SJSA1 (cell line): Measurements from ENCODE around the gene FAT1. TPM values are rescaled to one million over a fixed set of nuclear protein-coding genes. Genes with fewer than 3 reads are reported as not detected.
"Not testable (repeated sequence)": the region's sequence is repeated elsewhere in the genome, so short reads cannot be mapped to it uniquely, and the experiment has no call there.

Experiments used
- DNase-seq, 2 experiments: peaks; one replicate each; pipeline ENCODE4 v3.0.0-alpha.2; 2015 to 2020; ENCODE audit warnings: low spot score in 2 of 2, low read depth in 1 of 2
- H3K27ac ChIP-seq: fragments of 250-450 bp; sonication (Bioruptor Pico); 2 replicates; pipeline ENCODE4 v1.5.1; 2020; ENCODE audit warnings: mild to moderate bottlenecking, moderate library complexity
- H3K27me3 ChIP-seq: fragments of 250-450 bp; sonication (Bioruptor Pico); replicated peaks from 2 replicates; pipeline ENCODE4 v1.5.1; 2020; ENCODE audit warnings: mild to moderate bottlenecking, moderate library complexity
- H3K36me3 ChIP-seq: fragments of 250-450 bp; sonication (Bioruptor Pico); 2 replicates; pipeline ENCODE4 v1.5.1; 2020; ENCODE audit warnings: mild to moderate bottlenecking
- H3K4me1 ChIP-seq: fragments of 250-450 bp; sonication (Bioruptor Pico); replicated peaks from 2 replicates; pipeline ENCODE4 v1.6.1; 2021; ENCODE audit warnings: mild to moderate bottlenecking
- H3K4me3 ChIP-seq: fragments of 250-450 bp; sonication (Bioruptor Pico); 2 replicates; pipeline ENCODE4 v1.5.1; 2020; ENCODE audit warnings: mild to moderate bottlenecking
- H3K9me3 ChIP-seq: fragments of 250-450 bp; sonication (Bioruptor Pico); replicated peaks from 2 replicates; pipeline ENCODE4 v1.5.1; 2020; ENCODE audit warnings: mild to moderate bottlenecking
- total RNA-seq: library from RNA; depleted of rRNA; stranded (reverse); fragments of >200 nt; shearing (Covaris generic); gene quantifications from 2 replicates; pipeline ENCODE4 v1.2.3, GENCODE V29; 2014

The FAT1 gene
- total RNA-seq, 1 experiment from 2014 or later, result 483 TPM

DNA sequence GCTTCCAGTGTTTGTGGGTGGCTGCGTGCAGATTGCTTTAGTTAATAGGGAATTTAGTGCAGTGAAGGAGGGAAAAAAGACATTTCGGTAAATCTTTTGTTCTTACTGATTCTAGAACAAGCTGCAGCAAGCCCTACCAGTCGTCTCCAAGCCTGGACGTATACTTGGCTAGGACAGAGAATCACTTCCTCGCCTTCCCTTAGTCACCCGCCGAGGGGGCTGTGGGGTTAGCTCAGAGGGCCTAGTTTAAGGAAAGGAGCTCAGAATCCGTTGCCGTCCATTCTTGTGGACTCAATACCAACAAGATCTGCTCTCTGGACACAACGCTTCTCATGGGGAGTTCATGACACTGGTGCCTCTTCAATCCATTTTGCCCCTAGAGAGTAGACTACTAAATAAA is 36.3 kb upstream of the FAT1 start:
- H3K27ac ChIP-seq, result peak overlapping the region; percentile 88
- no peaks in the 10 kb centered on the region for H3K36me3 ChIP-seq
- peaks cover 19% of the 10 kb centered on the region for H3K4me1 ChIP-seq
- no peak for DNase-seq
- no peaks in the 10 kb centered on the region for H3K9me3 ChIP-seq
- H3K4me3 ChIP-seq, result no peak overlapping the region
- no peaks in the 10 kb centered on the region for H3K27me3 ChIP-seq

DNA sequence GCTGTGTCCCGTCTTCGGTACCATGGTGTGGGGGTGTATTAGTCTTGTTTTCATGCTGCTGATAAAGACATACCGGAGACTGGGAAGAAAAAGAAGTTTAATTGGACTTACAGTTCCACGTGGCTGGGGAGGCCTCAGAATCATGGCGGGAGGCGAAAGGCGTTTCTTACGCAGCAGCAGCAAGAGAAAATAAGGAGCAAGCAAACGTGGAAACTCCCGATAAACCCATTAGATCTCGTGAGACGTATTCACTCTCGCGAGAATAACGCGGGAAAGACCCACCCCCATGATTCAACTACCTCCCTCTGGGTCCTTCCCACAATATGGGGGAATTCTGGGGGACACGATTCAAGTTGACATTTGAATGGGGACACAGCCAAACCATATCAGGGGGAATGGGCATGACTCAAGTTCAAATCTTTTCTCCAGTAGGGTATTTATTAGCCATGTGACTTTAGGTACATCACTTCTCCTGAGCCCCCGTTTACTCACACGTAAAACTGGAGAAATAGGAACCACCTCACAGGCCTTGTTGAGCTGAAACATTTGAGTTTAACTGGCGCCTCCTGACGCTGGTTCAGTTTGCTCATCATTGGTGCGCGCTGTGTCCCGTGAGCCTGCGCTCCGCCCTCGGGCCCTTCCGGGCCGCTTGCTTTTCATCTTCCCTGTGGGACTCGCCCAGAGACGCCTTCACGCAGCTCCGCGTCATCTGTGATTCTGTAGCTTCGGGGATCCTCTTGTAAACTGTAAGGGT is 35.5 kb upstream of the FAT1 start:
- Histone ChIP-seq H3K27me3 (no peaks in the 10 kb centered on the region), H3K4me3 (no peak overlapping the region), H3K9me3 (no peaks in the 10 kb centered on the region), H3K36me3 (no peaks in the 10 kb centered on the region), H3K4me1 (peaks cover 19% of the 10 kb centered on the region), H3K27ac (no peak overlapping the region)
- DNase-seq, result no peak

DNA sequence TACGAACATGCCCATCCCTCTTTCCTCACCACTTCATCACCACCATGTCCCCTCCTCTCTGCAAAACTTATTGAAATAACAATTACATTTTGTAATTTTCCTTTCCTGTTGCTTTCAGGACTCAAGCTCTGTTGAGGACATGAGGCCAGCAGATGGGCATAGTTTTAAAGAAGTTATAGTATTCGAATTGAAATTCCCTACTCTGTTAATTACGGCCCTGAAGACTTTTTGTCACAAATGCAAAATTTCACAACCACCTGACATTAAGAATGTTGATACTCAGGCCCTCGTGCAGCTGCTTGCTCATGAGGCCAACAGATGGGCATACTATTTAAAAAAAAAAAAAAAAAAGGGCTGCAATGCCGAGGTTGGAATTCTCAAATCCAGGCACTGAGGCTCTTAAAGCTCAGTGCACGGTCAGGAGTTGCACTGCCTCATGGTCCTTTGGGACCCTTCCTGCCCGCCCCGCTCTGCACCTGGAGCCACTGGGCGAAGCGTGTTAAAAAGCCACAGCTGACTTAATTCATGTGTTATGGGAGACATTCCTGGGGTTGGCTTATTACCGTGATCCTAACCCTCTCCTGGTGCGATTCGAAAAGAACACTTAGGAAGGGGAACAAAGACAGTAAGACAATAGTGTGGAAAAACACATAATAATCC is 34.2 kb upstream of the FAT1 start:
- Histone ChIP-seq H3K27me3 (no peaks in the 10 kb centered on the region), H3K27ac (no peak overlapping the region), H3K9me3 (no peaks in the 10 kb centered on the region), H3K36me3 (no peaks in the 10 kb centered on the region), H3K4me3 (no peak overlapping the region), H3K4me1 (peaks cover 21% of the 10 kb centered on the region)
- no peak for DNase-seq

DNA sequence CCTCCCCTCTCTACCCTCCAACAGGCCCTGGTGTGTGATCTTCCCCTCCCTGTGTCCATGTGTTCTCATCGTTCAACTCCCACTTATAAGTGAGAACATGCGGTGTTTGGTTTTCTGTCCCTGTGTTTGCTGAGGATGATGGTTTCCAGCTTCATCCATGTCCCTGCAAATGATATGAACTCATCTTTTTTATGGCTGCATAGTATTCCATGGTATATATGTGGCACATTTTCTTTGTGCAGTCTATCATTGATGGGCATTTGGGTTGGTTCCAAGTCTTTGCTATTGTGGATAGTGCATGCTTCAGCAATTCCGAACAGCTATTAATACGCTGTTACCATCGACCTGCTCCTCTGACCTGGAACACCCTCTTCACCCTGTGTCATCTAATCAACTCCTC is 32.9 kb upstream of the FAT1 start:
- peaks cover 21% of the 10 kb centered on the region for H3K4me1 ChIP-seq
- not testable (repeated sequence) for H3K9me3 ChIP-seq, H3K27me3 ChIP-seq, H3K36me3 ChIP-seq, H3K27ac ChIP-seq, DNase-seq, H3K4me3 ChIP-seq

DNA sequence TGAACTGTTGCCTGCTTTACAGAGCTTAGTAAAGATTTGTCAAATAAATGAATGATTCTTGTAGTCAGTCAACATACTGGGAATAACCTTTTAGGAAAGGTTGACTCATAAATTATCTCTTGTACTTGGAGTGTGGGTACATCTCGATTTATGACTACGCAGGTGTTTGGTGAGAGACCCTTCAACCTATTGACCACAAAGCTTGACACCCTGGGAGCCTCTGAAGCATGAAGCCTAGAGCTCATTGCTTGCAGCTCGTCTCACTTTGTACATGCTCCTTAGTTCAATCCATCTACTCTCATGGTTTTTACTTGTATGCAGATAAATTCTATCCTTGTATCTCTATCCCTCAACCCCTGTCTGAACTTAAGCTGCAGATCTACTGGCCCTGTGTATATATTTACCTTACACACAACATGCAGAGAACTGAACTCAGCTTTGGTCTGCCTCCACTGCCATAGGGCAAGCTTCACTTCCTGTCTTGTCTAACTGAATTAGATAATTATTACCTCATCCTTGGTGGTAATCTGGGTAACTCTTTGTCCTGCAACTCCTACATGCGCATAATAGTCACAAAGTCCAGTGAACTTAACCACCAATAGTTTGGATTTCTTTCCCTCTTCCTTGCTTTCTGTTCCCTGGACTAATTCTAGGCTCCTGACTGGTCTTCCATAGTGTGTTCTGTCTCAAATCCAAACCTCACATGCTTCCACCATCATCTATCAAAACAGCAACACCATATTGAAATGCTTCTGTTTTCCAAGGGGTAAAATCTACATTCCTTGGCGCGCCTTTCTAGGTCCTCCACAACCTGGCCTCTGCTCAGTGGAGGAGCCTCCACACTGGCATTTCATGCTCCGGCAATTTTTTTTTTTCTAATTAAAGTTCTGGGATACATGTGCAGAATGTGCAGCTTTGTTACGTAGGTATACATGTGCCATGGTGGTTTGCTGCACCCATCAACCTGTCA is 32.2 kb upstream of the FAT1 start:
- Histone ChIP-seq H3K27me3 (no peaks in the 10 kb centered on the region), H3K27ac (no peak overlapping the region), H3K4me3 (no peak overlapping the region), H3K36me3 (no peaks in the 10 kb centered on the region), H3K9me3 (no peaks in the 10 kb centered on the region), H3K4me1 (peaks cover 14% of the 10 kb centered on the region)
- no peak for DNase-seq

DNA sequence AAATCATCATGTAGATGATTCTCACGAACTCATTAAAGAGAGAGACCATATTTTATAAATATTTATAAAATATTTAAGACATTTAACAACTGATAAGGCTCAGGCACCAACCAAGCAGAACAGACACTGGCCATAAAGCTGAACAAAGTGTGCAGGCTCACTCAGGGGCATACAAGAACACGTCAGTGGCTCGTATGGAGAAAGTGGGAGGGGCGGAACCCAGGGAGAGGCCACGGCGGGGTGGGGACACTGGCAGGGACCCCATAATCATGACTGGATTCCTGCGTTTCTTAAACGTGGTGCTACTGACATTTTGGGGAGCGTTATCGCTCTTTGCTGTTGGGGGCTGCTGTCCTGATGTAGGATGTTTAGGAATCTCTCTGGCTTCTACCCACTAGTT is 31.3 kb upstream of the FAT1 start:
- H3K9me3 ChIP-seq, result no peaks in the 10 kb centered on the region

DNA sequence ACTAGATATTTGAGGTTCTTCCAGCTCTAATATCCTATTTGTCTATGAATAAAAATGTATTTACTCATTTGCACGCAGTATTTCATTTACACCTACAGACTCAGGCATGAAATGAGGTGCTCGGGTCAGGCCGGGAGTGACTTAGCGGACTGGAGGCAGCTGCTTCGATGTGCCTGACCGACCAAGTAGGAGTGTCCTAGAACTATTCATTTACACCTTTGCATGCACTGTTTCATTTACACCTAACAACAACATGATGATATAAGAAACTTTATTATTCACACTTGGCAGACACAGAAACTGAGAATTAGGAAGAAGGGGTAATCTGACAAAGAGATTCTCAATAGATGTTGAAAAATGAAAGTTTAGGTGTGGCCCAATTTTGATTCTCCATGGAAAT is 28.7 kb upstream of the FAT1 start:
- Histone ChIP-seq H3K27ac (no peak overlapping the region), H3K4me3 (no peak overlapping the region), H3K36me3 (no peaks in the 10 kb centered on the region), H3K4me1 (peaks cover 4% of the 10 kb centered on the region; the same call in 1 of the 2 replicates), H3K9me3 (no peaks in the 10 kb centered on the region), H3K27me3 (no peaks in the 10 kb centered on the region)
- DNase-seq, result no peak

More for the DNA sequence above, 31.3 kb upstream of the FAT1 start:
- Histone ChIP-seq H3K27me3 (no peaks in the 10 kb centered on the region), H3K4me1 (peaks cover 5% of the 10 kb centered on the region), H3K27ac (no peak overlapping the region), H3K36me3 (no peaks in the 10 kb centered on the region), H3K4me3 (no peak overlapping the region)
- DNase-seq, result no peak

DNA sequence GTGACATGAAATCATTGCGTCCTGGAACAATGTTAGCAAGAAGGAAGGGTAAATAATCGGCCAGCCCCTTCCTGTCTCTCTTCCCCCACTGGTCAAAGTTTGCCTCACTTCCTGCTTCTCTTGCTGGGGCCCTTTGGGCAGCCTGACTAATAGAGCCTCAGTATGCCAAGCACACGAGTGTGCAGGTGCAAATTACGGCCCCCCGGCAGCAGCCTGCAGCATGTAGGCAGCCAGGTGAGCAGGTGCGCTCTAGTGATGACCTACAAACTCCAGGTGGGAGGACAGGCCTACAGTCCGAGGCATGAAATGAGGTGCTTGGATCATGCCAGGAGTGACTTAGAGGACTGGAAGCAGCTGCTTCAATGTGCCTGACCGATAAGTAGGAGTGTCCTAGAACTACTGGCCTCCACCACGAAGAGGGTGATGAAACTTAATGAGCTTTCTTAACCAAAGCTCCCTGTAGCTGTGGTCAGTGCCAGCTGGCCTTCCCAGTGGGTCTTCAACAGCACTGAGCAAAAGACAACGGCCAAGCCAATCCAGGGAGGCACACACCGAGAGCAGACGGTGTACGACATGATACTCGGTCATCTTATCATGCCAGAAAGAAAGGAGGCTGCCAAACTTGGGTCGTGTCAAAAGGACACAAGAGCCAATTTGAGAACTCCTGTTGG is 26.1 kb upstream of the FAT1 start:
- Histone ChIP-seq H3K9me3 (no peaks in the 10 kb centered on the region), H3K4me3 (no peak overlapping the region), H3K27ac (no peak overlapping the region), H3K27me3 (no peaks in the 10 kb centered on the region), H3K4me1 (peaks cover 12% of the 10 kb centered on the region), H3K36me3 (no peaks in the 10 kb centered on the region)
- no peak for DNase-seq

DNA sequence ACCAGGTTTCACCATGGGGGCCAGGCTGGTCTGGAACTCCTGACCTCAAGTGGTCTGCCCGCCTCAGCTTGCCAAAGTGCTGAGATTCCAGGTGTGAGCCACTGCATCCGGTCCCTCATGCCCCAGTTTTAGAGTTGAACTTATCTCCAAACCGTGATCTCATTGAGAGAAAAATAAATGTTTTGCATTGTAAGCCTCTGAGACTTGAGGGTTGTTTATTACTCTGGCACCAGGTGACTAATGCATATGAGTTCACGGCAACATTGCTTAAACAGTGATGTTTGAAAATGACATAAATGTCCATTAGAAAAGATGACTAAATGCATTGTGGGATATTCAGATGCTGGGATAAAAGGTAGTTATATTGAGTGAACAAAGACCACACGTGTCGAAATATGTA is 22.9 kb upstream of the FAT1 start:
- DNase-seq, result peak in 1 of 2 experiments; percentile 58
- no peaks in the 10 kb centered on the region for H3K36me3 ChIP-seq

DNA sequence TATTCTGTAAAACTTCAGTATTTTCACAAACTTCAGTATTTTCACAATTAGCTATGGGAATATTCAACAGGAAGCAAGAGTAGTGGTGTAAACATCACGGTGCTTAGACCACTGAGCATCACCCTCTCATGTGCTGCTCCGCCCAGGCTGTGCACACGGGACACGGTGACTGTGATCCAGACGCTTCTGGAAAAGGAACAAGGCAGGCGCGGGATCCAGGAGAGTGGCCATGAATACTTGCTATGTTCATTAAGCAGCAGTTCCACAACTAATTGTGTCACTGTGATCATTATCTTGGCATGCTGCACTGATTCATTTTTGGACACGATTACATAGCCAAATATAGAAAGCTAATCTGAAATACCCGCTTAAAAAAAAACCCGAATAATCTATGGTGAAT is 19.6 kb upstream of the FAT1 start:
- no peak overlapping the region; the same call in 1 of the 2 replicates for H3K27ac ChIP-seq
- H3K4me3 ChIP-seq, result no peak overlapping the region
- no peaks in the 10 kb centered on the region for H3K36me3 ChIP-seq
- peak in 1 of 2 experiments; percentile 27 for DNase-seq
- no peaks in the 10 kb centered on the region for H3K27me3 ChIP-seq
- peaks cover 28% of the 10 kb centered on the region for H3K4me1 ChIP-seq
- H3K9me3 ChIP-seq, result no peaks in the 10 kb centered on the region

More for the DNA sequence above, 22.9 kb upstream of the FAT1 start:
- Histone ChIP-seq H3K4me3 (no peak overlapping the region), H3K4me1 (peaks cover 28% of the 10 kb centered on the region), H3K9me3 (no peaks in the 10 kb centered on the region), H3K27me3 (no peaks in the 10 kb centered on the region), H3K27ac (peak overlapping the region; percentile 40)

DNA sequence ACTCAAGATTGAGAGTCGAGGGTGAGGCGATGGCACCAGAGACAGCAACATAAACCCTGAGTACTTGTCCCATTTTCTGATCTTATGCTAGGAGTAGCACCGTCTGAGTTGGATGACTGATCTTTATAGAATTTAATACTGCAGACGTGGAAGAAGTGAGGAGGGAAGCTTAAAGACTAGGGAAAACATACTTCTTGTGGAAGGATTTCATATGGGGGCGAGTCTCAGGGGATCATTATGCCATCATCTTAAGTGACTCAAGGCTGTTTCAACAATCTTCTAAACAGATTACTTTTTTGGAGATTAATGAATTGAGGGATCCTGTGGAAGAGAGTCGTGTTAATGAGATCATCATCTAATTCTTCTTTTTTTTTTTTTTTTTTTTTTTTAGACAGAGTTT is 17.2 kb upstream of the FAT1 start:
- no peak for DNase-seq
- Histone ChIP-seq H3K9me3 (no peaks in the 10 kb centered on the region), H3K27ac (no peak overlapping the region), H3K36me3 (no peaks in the 10 kb centered on the region), H3K27me3 (no peaks in the 10 kb centered on the region), H3K4me1 (peaks cover 31% of the 10 kb centered on the region), H3K4me3 (no peak overlapping the region)

DNA sequence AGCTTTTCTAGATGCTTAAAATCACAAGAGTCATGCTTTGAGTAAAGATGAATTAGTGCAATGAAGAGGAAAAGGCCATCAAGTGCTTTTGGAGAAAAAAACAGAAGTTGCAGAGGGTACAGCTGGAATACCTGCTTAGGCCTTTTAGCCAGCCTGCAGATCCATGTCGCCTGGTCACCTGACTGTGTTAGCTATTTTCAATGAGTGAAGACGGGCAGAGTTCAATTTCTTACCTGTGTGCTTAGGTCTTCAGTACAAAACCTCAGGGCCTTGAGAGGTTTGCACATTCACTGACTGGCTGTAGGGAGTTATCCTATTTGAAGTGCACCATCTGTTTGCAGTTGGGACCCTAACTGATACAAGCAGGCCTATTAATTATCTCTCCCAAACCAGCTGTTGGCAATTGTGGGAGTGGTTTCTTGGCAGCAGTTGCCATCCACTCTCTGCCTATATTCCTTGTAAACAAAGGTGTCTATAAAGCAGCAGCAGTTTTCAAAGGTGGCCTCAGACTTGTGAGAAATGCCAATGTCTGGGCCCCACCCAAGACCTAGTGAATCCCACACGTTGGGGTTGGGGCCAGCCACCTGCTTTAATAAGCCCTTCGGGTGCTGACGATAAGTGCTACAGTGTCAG is 16.3 kb upstream of the FAT1 start:
- Histone ChIP-seq H3K4me3 (no peak overlapping the region), H3K27me3 (no peaks in the 10 kb centered on the region), H3K36me3 (no peaks in the 10 kb centered on the region), H3K27ac (no peak overlapping the region), H3K4me1 (peaks cover 35% of the 10 kb centered on the region), H3K9me3 (no peaks in the 10 kb centered on the region)
- no peak for DNase-seq

DNA sequence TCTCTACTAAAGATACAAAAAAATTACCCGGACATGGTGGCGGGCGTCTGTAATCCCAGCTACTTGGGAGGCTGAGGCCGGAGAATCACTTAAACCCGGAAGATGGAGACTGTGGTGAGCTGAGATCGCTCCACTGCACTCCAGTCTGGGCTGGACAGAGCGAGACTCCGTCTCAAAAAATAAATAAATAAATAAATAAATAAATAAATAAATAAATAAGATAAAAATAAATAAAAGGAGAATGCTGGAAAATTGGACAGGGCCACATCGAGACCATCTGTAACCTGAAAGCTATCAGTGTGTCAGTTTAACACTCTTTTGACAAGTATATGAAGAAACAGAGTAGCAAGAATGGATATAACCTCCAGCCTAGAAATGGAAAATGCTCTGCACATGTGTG is 15.7 kb upstream of the FAT1 start:
- peaks cover 35% of the 10 kb centered on the region for H3K4me1 ChIP-seq
- H3K27me3 ChIP-seq, result no peaks in the 10 kb centered on the region
- no peaks in the 10 kb centered on the region for H3K9me3 ChIP-seq
- no peak overlapping the region for H3K4me3 ChIP-seq
- H3K36me3 ChIP-seq, result no peaks in the 10 kb centered on the region
- no peak overlapping the region for H3K27ac ChIP-seq
- no peak for DNase-seq
